ENCODE data around the gene SYNGR3.
A peak's percentile ranks its signal among the peaks of the same experiment; 100 is the strongest.

The SYNGR3 gene

GRCh38 chr16:2002406-2003230 is 12.8 kb downstream of the SYNGR3 start:
- H3K4me2 ChIP-seq (ENCODE audit: low read length) = no peak overlapping the region
- H3K4me1 ChIP-seq (ENCODE audit: control insufficient read depth, insufficient read depth, low read length) = peaks cover 45% of the 10 kb centered on the region
- no peaks in the 10 kb centered on the region for H3K9me3 ChIP-seq (replicated peaks; ENCODE audit: low read length)

DNA sequence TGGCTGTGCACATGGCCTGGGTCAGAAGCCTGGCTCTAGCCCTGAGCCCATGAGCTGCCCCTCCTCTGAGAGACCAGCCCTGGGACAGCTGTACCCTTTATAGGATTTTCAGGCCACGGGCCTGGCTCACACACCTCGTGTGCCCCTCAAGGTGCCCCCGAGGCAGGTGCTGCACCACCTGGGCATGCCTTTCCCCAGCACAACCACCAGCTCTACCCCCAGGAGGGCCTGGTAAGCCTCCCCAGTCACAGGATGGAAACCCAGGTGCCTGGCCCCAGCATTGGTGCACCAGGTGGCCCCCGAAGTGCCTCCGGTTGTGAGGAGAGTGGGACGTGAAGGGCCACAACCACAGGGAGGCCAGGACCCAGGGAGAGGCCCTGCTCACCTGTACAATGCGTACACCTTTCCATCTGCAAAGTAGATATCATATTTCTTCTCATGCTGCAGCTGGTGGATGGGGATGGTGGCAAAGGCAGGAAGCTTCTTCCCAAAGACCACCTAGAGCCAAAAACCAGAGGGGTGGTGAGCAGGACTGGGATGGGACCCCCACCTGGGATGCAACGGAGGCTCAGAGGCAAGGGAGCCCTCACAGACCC is 13.6 kb downstream of the SYNGR3 start:
- no peak overlapping the region for H3K4me2 ChIP-seq (ENCODE audit: low read length)
- peaks cover 47% of the 10 kb centered on the region for H3K36me3 ChIP-seq (ENCODE audit: insufficient read depth, low read length)
- H3K9ac ChIP-seq (ENCODE audit: low read depth, low read length) = no peak overlapping the region
- H3K4me3 ChIP-seq (ENCODE audit: low read length) = no peak overlapping the region
- no peaks in the 10 kb centered on the region for H3K27me3 ChIP-seq (ENCODE audit: control insufficient read depth, insufficient read depth, low read length)
- H3K9me3 ChIP-seq (replicated peaks; ENCODE audit: low read length) = no peaks in the 10 kb centered on the region
- peaks cover 45% of the 10 kb centered on the region for H3K4me1 ChIP-seq (ENCODE audit: control insufficient read depth, insufficient read depth, low read length)

More at GRCh38 chr16:2002406-2003230, 12.8 kb downstream of the SYNGR3 start:
- Histone ChIP-seq H3K4me3 (ENCODE audit: low read length) (no peak overlapping the region), H3K27me3 (ENCODE audit: control insufficient read depth, insufficient read depth, low read length) (no peaks in the 10 kb centered on the region), H3K36me3 (ENCODE audit: insufficient read depth, low read length) (peaks cover 53% of the 10 kb centered on the region), H3K9ac (ENCODE audit: low read depth, low read length) (no peak overlapping the region)

GRCh38 chr16:2003827-2004641 is 14.3 kb downstream of the SYNGR3 start:
- Histone ChIP-seq H3K36me3 (ENCODE audit: insufficient read depth, low read length) (peaks cover 44% of the 10 kb centered on the region), H3K4me1 (ENCODE audit: control insufficient read depth, insufficient read depth, low read length) (peaks cover 48% of the 10 kb centered on the region), H3K27me3 (ENCODE audit: control insufficient read depth, insufficient read depth, low read length) (no peaks in the 10 kb centered on the region), H3K9me3 (replicated peaks; ENCODE audit: low read length) (no peaks in the 10 kb centered on the region), H3K4me3 (ENCODE audit: low read length) (peak overlapping the region; percentile 38), H3K4me2 (ENCODE audit: low read length) (peak overlapping the region; percentile 66), H3K9ac (ENCODE audit: low read depth, low read length) (peak overlapping the region; percentile 39)

DNA sequence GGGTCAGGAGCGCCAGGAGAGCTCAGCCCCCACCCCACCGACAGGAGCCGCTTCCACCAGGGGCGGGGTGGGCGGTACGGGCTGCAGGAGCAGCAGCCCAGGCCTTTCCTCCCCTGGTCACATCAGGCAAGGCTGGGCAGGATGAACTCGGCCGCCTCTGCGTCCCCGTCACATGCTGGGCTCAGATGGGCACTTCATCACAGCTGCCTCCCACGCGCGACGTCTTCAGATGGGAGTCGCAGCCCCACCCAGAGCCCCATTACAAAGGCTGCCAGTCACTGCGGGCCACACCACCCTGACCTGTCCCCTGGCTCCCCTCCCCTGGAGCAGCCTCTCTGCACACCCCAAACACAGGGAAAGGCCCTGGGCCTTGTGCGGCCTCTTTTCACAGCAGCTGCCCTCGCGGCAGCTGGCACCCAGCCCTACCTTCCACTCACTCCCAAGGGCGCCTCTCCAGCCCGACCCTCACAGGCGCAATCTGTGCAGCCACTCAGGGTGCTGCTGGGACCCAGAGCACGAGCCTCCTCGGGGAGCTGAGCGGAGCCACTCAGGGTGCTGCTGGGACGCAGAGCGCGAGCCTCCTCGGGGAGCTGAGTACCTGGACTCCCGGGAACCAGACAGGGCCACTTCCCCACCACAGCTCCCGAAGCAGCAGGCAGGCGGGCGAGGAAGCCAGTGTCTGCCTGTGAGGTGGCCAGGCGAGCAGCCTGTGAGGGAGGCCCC is 15.2 kb downstream of the SYNGR3 start:
- H3K9ac ChIP-seq (ENCODE audit: low read depth, low read length) = peak overlapping the region; percentile 39
- H3K27me3 ChIP-seq (ENCODE audit: control insufficient read depth, insufficient read depth, low read length) = no peaks in the 10 kb centered on the region
- peak overlapping the region; percentile 38 for H3K4me3 ChIP-seq (ENCODE audit: low read length)
- H3K9me3 ChIP-seq (replicated peaks; ENCODE audit: low read length) = no peaks in the 10 kb centered on the region
- H3K4me2 ChIP-seq (ENCODE audit: low read length) = peak overlapping the region; percentile 66
- peaks cover 49% of the 10 kb centered on the region for H3K4me1 ChIP-seq (ENCODE audit: control insufficient read depth, insufficient read depth, low read length)
- H3K36me3 ChIP-seq (ENCODE audit: insufficient read depth, low read length) = peaks cover 35% of the 10 kb centered on the region

DNA sequence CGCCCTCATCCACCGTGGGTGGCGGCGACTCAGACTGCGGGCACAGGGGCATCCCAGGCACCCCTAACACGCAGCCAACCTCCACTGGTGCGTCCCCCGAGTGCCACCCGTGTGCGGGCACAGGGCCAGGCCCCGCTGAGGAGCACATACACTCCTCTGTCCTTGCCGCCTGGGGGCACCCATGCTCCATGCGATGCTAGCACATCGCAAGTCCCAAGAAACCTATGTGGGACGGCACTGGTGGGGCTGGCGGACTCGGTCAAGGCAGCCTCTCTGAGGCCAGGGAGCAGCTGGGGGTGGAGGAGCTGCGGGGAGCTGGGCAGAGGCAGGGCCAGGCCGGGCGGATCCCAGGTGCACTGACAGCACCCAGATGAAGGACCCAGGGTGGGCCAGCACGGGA is 15.9 kb downstream of the SYNGR3 start:
- peaks cover 30% of the 10 kb centered on the region for H3K36me3 ChIP-seq (ENCODE audit: insufficient read depth, low read length)
- peaks cover 56% of the 10 kb centered on the region for H3K4me1 ChIP-seq (ENCODE audit: control insufficient read depth, insufficient read depth, low read length)
- H3K4me3 ChIP-seq (ENCODE audit: low read length) = no peak overlapping the region
- peak overlapping the region; percentile 39 for H3K9ac ChIP-seq (ENCODE audit: low read depth, low read length)
- H3K9me3 ChIP-seq (replicated peaks; ENCODE audit: low read length) = no peaks in the 10 kb centered on the region
- H3K4me2 ChIP-seq (ENCODE audit: low read length) = peak overlapping the region; percentile 66
- H3K27me3 ChIP-seq (ENCODE audit: control insufficient read depth, insufficient read depth, low read length) = no peaks in the 10 kb centered on the region

GRCh38 chr16:2006317-2006716 is 16.5 kb downstream of the SYNGR3 start:
- H3K4me1 ChIP-seq (ENCODE audit: control insufficient read depth, insufficient read depth, low read length) = peaks cover 58% of the 10 kb centered on the region
- no peaks in the 10 kb centered on the region for H3K9me3 ChIP-seq (replicated peaks; ENCODE audit: low read length)
- no peaks in the 10 kb centered on the region for H3K27me3 ChIP-seq (ENCODE audit: control insufficient read depth, insufficient read depth, low read length)
- H3K9ac ChIP-seq (ENCODE audit: low read depth, low read length) = peak overlapping the region; percentile 4
- H3K4me2 ChIP-seq (ENCODE audit: low read length) = peak overlapping the region; percentile 93
- no peak overlapping the region for H3K4me3 ChIP-seq (ENCODE audit: low read length)
- H3K36me3 ChIP-seq (ENCODE audit: insufficient read depth, low read length) = peaks cover 24% of the 10 kb centered on the region

DNA sequence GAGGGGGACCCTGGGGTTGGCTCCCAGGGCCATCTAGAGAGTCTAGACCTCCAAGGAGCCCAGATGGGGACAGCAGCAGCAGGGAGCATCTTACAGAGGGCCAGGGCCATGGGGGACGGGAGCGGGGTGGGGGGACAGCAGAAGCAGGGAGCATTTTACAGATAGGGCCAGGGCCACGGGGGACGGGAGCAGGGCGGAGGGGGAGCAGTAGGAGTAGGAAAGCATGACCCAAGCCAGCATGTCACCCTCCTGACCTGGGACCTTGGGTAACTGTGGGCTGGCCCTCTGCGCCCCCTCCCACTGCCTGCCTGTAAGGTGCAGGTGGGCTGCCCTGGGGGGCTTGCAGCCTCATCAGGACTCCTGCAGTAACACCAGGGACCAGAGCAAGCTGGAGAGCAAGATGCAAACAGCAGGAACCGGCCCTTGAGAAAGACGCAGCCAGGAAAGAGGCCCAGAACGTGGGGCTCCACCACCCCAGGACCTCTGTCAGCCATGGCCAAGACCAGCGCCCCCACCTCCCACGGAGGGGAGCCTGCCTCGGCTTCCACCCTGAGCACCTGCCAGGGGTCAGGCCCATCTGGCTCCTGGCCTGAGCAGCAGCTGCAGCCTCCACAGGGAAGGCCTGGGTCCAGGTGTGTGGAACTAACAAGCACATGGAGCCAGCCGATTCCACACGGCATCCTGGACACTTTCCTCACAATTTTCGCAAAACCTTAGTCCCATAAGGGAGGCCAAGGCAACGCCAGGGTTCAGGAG is 17.5 kb downstream of the SYNGR3 start:
- Histone ChIP-seq H3K9me3 (replicated peaks; ENCODE audit: low read length) (no peaks in the 10 kb centered on the region), H3K4me1 (ENCODE audit: control insufficient read depth, insufficient read depth, low read length) (peaks cover 58% of the 10 kb centered on the region), H3K9ac (ENCODE audit: low read depth, low read length) (peak overlapping the region; percentile 95), H3K4me3 (ENCODE audit: low read length) (peak overlapping the region; percentile 74), H3K27me3 (ENCODE audit: control insufficient read depth, insufficient read depth, low read length) (no peaks in the 10 kb centered on the region), H3K4me2 (ENCODE audit: low read length) (peak overlapping the region; percentile 93), H3K36me3 (ENCODE audit: insufficient read depth, low read length) (peaks cover 14% of the 10 kb centered on the region)

DNA sequence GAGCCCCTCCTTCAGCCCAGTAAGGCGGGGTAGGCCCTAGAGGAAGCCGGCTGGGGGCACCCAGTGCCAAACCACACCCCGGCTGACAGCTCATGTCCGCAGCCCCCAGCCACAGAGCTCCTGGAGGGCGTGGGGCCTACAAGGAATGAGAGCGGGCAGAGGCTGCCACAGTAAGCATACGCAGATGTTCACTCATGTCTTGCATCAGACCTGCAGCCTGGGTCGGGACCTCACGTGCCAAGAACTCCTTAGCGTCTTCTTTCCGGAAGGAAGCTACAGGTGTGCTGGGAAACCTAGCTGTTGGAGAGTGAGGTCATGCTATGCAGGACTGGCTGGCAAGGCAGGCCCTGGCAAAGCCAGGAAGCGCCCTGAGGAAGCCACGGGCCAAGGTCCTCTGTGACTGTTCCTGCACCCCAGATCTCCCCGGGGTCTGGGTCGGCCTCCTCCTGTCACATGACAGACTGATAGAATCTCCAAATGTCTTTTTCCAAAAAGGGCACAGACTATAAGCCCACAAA is 18.3 kb downstream of the SYNGR3 start:
- H3K9ac ChIP-seq (ENCODE audit: low read depth, low read length) = peak overlapping the region; percentile 95
- H3K4me3 ChIP-seq (ENCODE audit: low read length) = peak overlapping the region; percentile 74
- peaks cover 6% of the 10 kb centered on the region for H3K36me3 ChIP-seq (ENCODE audit: insufficient read depth, low read length)
- no peaks in the 10 kb centered on the region for H3K27me3 ChIP-seq (ENCODE audit: control insufficient read depth, insufficient read depth, low read length)
- H3K4me1 ChIP-seq (ENCODE audit: control insufficient read depth, insufficient read depth, low read length) = peaks cover 58% of the 10 kb centered on the region
- H3K9me3 ChIP-seq (replicated peaks; ENCODE audit: low read length) = no peaks in the 10 kb centered on the region
- peak overlapping the region; percentile 93 for H3K4me2 ChIP-seq (ENCODE audit: low read length)

GRCh38 chr16:2008631-2009163 is 18.9 kb downstream of the SYNGR3 start:
- Histone ChIP-seq H3K36me3 (ENCODE audit: insufficient read depth, low read length) (peaks cover under 1% of the 10 kb centered on the region), H3K4me1 (ENCODE audit: control insufficient read depth, insufficient read depth, low read length) (peaks cover 58% of the 10 kb centered on the region)

GRCh38 chr16:2009164-2009711 is 19.5 kb downstream of the SYNGR3 start:
- H3K4me1 ChIP-seq (ENCODE audit: control insufficient read depth, insufficient read depth, low read length) = peaks cover 54% of the 10 kb centered on the region
- H3K4me2 ChIP-seq (ENCODE audit: low read length) = peak overlapping the region; percentile 93
- H3K9ac ChIP-seq (ENCODE audit: low read depth, low read length) = peak overlapping the region; percentile 95
- no peaks in the 10 kb centered on the region for H3K9me3 ChIP-seq (replicated peaks; ENCODE audit: low read length)
- no peaks in the 10 kb centered on the region for H3K36me3 ChIP-seq (ENCODE audit: insufficient read depth, low read length)
- H3K27me3 ChIP-seq (ENCODE audit: control insufficient read depth, insufficient read depth, low read length) = no peaks in the 10 kb centered on the region
- peak overlapping the region; percentile 74 for H3K4me3 ChIP-seq (ENCODE audit: low read length)

More at GRCh38 chr16:2008631-2009163, 18.9 kb downstream of the SYNGR3 start:
- no peaks in the 10 kb centered on the region for H3K27me3 ChIP-seq (ENCODE audit: control insufficient read depth, insufficient read depth, low read length)
- H3K9me3 ChIP-seq (replicated peaks; ENCODE audit: low read length) = no peaks in the 10 kb centered on the region
- H3K9ac ChIP-seq (ENCODE audit: low read depth, low read length) = peak overlapping the region; percentile 95
- H3K4me3 ChIP-seq (ENCODE audit: low read length) = peak overlapping the region; percentile 74
- H3K4me2 ChIP-seq (ENCODE audit: low read length) = peak overlapping the region; percentile 93
